Mesendoderm (in vitro differentiated cells): Measurements from ENCODE around the gene CCDC51.

Experiments used
- DNase-seq: peaks from one replicate; pipeline ENCODE4 v3.0.0; 2013
- H2AK5ac ChIP-seq: 2 replicates; pipeline ENCODE4 v1.6.1; 2013; ENCODE audit warnings: low read length, inconsistent platforms
- H2BK120ac ChIP-seq: 2 replicates; pipeline ENCODE4 v1.6.1; 2013; ENCODE audit warnings: low read depth, mild to moderate bottlenecking, low read length, moderate library complexity, mixed read lengths
- H2BK15ac ChIP-seq: replicated peaks from 2 replicates; pipeline ENCODE4 v1.6.1; 2013; ENCODE audit warnings: low read depth, mild to moderate bottlenecking, moderate library complexity
- H2BK5ac ChIP-seq: 2 replicates; pipeline ENCODE4 v1.6.1; 2013; ENCODE audit warnings: low read length, inconsistent platforms
- H3K18ac ChIP-seq: 2 replicates; pipeline ENCODE4 v1.6.1; 2013; ENCODE audit warnings: mild to moderate bottlenecking, low read length, mixed read lengths
- H3K23ac ChIP-seq: one replicate; pipeline ENCODE4 v1.6.1; 2013; ENCODE audit warnings: low read length
- H3K27ac ChIP-seq: 2 replicates; pipeline ENCODE4 v1.5.1; 2013; ENCODE audit warnings: low read depth, mild to moderate bottlenecking, inconsistent platforms, low read length, moderate library complexity
- H3K27me3 ChIP-seq: 2 replicates; pipeline ENCODE4 v1.6.1; 2013; ENCODE audit warnings: low read length, control low read depth, mild to moderate bottlenecking, inconsistent platforms; ENCODE audit not compliant: insufficient read depth, poor library complexity
- H3K36me3 ChIP-seq: 2 replicates; pipeline ENCODE4 v1.6.1; 2013; ENCODE audit warnings: low read length, inconsistent platforms; ENCODE audit not compliant: control insufficient read depth, insufficient read depth
- H3K4ac ChIP-seq: one replicate; pipeline ENCODE4 v1.6.1; 2013; ENCODE audit warnings: low read depth, mild to moderate bottlenecking, low read length, moderate library complexity
- H3K4me1 ChIP-seq: 2 replicates; pipeline ENCODE4 v1.6.1; 2013; ENCODE audit warnings: low read depth, low read length, inconsistent platforms; ENCODE audit not compliant: control insufficient read depth
- H3K4me2 ChIP-seq: 2 replicates; pipeline ENCODE4 v1.6.1; 2013; ENCODE audit warnings: low read length
- H3K4me3 ChIP-seq: 2 replicates; pipeline ENCODE4 v1.5.1; 2013; ENCODE audit warnings: mild to moderate bottlenecking, low read length
- H3K56ac ChIP-seq: one replicate; pipeline ENCODE4 v1.6.1; 2013; ENCODE audit warnings: low read length
- H3K79me1 ChIP-seq: 2 replicates; pipeline ENCODE4 v1.6.1; 2013; ENCODE audit warnings: low read length, inconsistent platforms
- H3K79me2 ChIP-seq: 2 replicates; pipeline ENCODE4 v1.6.1; 2013; ENCODE audit warnings: mild to moderate bottlenecking, low read length; ENCODE audit not compliant: control insufficient read depth, insufficient read depth
- H3K9ac ChIP-seq: 2 replicates; pipeline ENCODE4 v1.6.1; 2013; ENCODE audit warnings: low read length, inconsistent platforms
- H4K5ac ChIP-seq: one replicate; pipeline ENCODE4 v1.6.1; 2013; ENCODE audit warnings: low read length
- H4K8ac ChIP-seq: one replicate; pipeline ENCODE4 v1.6.1; 2013; ENCODE audit warnings: low read depth, mild to moderate bottlenecking, control low read depth, low read length, moderate library complexity
- WGBS: extraction: QIAGEN DNeasy Blood & Tissue Kit; methylation state at CpG from one replicate; pipeline ENCODE4 v1.1.7; 2013; ENCODE audit warnings: low lambda C conversion rate, missing lambda C conversion rate; ENCODE audit not compliant: insufficient coverage; ENCODE audit errors: extremely low coverage; 5-methylcytosine and 5-hydroxymethylcytosine counted together

The CCDC51 gene

GRCh38 chr3:48430708-48431101 lies 9.2 kb downstream of the CCDC51 start:
- Histone ChIP-seq H3K4me1 (peaks cover 10% of the 10 kb centered on the region), H3K79me2 (peaks cover 29% of the 10 kb centered on the region), H3K4me3 (no peak overlapping the region), H3K4me2 (no peak overlapping the region), H3K36me3 (peaks cover 10% of the 10 kb centered on the region), H3K18ac (no peak overlapping the region), H3K9ac (peak overlapping the region; percentile 88), H3K4ac (peak overlapping the region; percentile 25), H3K23ac (no peak overlapping the region), H3K79me1 (peaks cover 26% of the 10 kb centered on the region), H3K56ac (peak overlapping the region; percentile 92), H2BK15ac (no peak overlapping the region), H2AK5ac (peak overlapping the region; percentile 9), H4K8ac (no peak overlapping the region), H3K27me3 (no peaks in the 10 kb centered on the region), H2BK5ac (no peak overlapping the region), H2BK120ac (no peak overlapping the region), H4K5ac (no peak overlapping the region), H3K27ac (no peak overlapping the region)
- no peak for DNase-seq
- WGBS, result no CpG with 5 or more reads among the region's 1 CpG

- Histone ChIP-seq H3K27me3 (no peaks in the 10 kb centered on the region), H4K5ac (no peak within 1 kb of the TSS), H3K79me1 (peaks cover 23% of the 10 kb centered on the region), H3K4me1 (peaks cover 10% of the 10 kb centered on the region), H3K56ac (peak within 1 kb of the TSS; percentile 92), H3K79me2 (peaks cover 35% of the 10 kb centered on the region), H3K4me2 (peak within 1 kb of the TSS; percentile 44), H3K27ac (peak within 1 kb of the TSS; percentile 89), H3K4me3 (peak within 1 kb of the TSS; percentile 72), H2BK120ac (peak within 1 kb of the TSS; percentile 54), H3K9ac (peak within 1 kb of the TSS; percentile 88), H3K23ac (no peak within 1 kb of the TSS), H3K18ac (peak within 1 kb of the TSS; percentile 75), H2BK15ac (no peak within 1 kb of the TSS), H3K36me3 (peaks cover 10% of the 10 kb centered on the region), H3K4ac (peak within 1 kb of the TSS; percentile 88), H2AK5ac (peak within 1 kb of the TSS; percentile 9), H2BK5ac (peak within 1 kb of the TSS; percentile 45), H4K8ac (peak within 1 kb of the TSS; percentile 69)
- WGBS, result no CpG with 5 or more reads among the region's 15 CpGs
- peak; percentile 93 for DNase-seq
Measured at GRCh38 chr3:48429960-48430707, 9.8 kb downstream of the CCDC51 start, which contains the start of gene PLXNB1. PLXNB1 (minus strand) TSS chr3:48430086; CDS start chr3:48424611, 5,475 bp downstream.

GRCh38 chr3:48429317-48429959 lies 10.5 kb downstream of the CCDC51 start:
- peak overlapping the region; percentile 69 for H4K8ac ChIP-seq
- peaks cover 10% of the 10 kb centered on the region for H3K36me3 ChIP-seq
- H3K18ac ChIP-seq, result peak overlapping the region; percentile 75
- H3K9ac ChIP-seq, result peak overlapping the region; percentile 88
- H4K5ac ChIP-seq, result no peak overlapping the region
- H3K23ac ChIP-seq, result no peak overlapping the region
- no CpG with 5 or more reads among the region's 86 CpGs for WGBS
- H3K79me1 ChIP-seq, result peaks cover 24% of the 10 kb centered on the region
- H3K4ac ChIP-seq, result peak overlapping the region; percentile 88
- H3K27ac ChIP-seq, result peak overlapping the region; percentile 89
- peak overlapping the region; percentile 54 for H2BK120ac ChIP-seq
- H3K56ac ChIP-seq, result peak overlapping the region; percentile 92
- no peak overlapping the region for H2BK15ac ChIP-seq
- peak; percentile 64 for DNase-seq
- H2AK5ac ChIP-seq, result no peak overlapping the region
- H2BK5ac ChIP-seq, result peak overlapping the region; percentile 45
- peak overlapping the region; percentile 72 for H3K4me3 ChIP-seq
- H3K4me2 ChIP-seq, result peak overlapping the region; percentile 44
- no peaks in the 10 kb centered on the region for H3K27me3 ChIP-seq
- H3K79me2 ChIP-seq, result peaks cover 40% of the 10 kb centered on the region
- H3K4me1 ChIP-seq, result peaks cover 10% of the 10 kb centered on the region

GRCh38 chr3:48428572-48429316 lies 11.2 kb downstream of the CCDC51 start:
- Histone ChIP-seq H2AK5ac (no peak overlapping the region), H2BK120ac (peak overlapping the region; percentile 54), H4K5ac (no peak overlapping the region), H3K9ac (peak overlapping the region; percentile 88), H3K23ac (no peak overlapping the region), H3K79me1 (peaks cover 27% of the 10 kb centered on the region), H3K79me2 (peaks cover 47% of the 10 kb centered on the region), H3K4me3 (peak overlapping the region; percentile 72), H3K4ac (peak overlapping the region; percentile 88), H3K18ac (peak overlapping the region; percentile 75), H4K8ac (peak overlapping the region; percentile 69), H2BK15ac (no peak overlapping the region), H3K4me2 (peak overlapping the region; percentile 87), H3K27me3 (no peaks in the 10 kb centered on the region), H3K27ac (peak overlapping the region; percentile 89), H3K4me1 (peaks cover 10% of the 10 kb centered on the region), H3K36me3 (peaks cover 6% of the 10 kb centered on the region), H3K56ac (peak overlapping the region; percentile 92), H2BK5ac (peak overlapping the region; percentile 45)
- WGBS, result no CpG with 5 or more reads among the region's 60 CpGs
- DNase-seq, result peak; percentile 58

GRCh38 chr3:48428088-48428571 lies 11.8 kb downstream of the CCDC51 start:
- no CpG with 5 or more reads among the region's 7 CpGs for WGBS
- Histone ChIP-seq H3K4me3 (peak overlapping the region; percentile 72), H3K9ac (peak overlapping the region; percentile 88), H2BK5ac (no peak overlapping the region), H3K79me2 (peaks cover 49% of the 10 kb centered on the region), H3K4ac (no peak overlapping the region), H4K5ac (no peak overlapping the region), H3K4me2 (peak overlapping the region; percentile 87), H3K4me1 (peaks cover 10% of the 10 kb centered on the region), H3K27me3 (no peaks in the 10 kb centered on the region), H3K79me1 (peaks cover 27% of the 10 kb centered on the region), H3K23ac (peak overlapping the region; percentile 20), H2BK120ac (no peak overlapping the region), H3K18ac (no peak overlapping the region), H2AK5ac (no peak overlapping the region), H3K56ac (peak overlapping the region; percentile 92), H4K8ac (no peak overlapping the region), H3K27ac (no peak overlapping the region), H3K36me3 (peaks cover 6% of the 10 kb centered on the region), H2BK15ac (no peak overlapping the region)
- no peak for DNase-seq
